ENCODE measurements around the gene CPSF2. TPM values are rescaled to one million over a fixed set of nuclear protein-coding genes. Genes with fewer than 3 reads are reported as not detected.

Gene CPSF2
- polyA plus RNA-seq, 1 experiment = 55.3 TPM

DNA sequence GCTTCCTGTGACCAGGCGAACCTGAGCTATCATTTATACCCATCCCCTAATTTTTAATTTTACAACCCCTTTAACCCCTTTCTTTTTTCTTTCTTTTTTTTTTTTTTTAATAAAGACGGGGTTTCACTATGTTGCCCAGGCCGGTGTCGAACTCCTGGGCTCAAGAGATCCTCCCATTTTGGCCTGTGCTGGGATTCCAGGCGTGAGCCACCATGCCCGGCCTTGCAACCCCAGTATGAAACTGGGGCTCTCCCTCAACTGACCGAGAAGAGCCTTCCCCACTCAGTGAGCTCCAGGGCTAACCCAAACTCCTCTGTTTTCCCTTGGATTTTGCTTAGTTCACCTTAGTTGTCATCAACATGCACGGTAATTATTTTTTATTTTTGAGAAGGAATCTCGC, 992 bp downstream of the CPSF2 start:
- CTCF ChIA-PET = interaction anchor here (0.7 to 10.6 kb wide), 6 partner anchors 10 to 336 kb away, joined by 3 to 140 read pairs (median 4); partner anchors contain the start of gene ATXN3

GRCh38 chr14:92134456-92134855, 12.7 kb downstream of the CPSF2 start:
- no peaks in the 10 kb centered on the region for H3K27me3 ChIP-seq (ENCODE audit: control insufficient read depth, insufficient read depth, low read length)
- no peak for TF ChIP-seq CTCF (IDR thresholded peaks at IDR 0.05; ENCODE audit: low read depth, low read length)
- CTCF ChIA-PET = interaction anchor here (0.6 to 3.5 kb wide), 12 partner anchors 9 to 650 kb away, joined by 3 to 28 read pairs (median 8); partner anchors contain the start of gene ATXN3
- no peak for DNase-seq (ENCODE audit: low read depth, low spot score)
- H3K4me3 ChIP-seq (ENCODE audit: low read depth, low read length) = no peak overlapping the region
- no peak overlapping the region for H3K27ac ChIP-seq (ENCODE audit: low read depth, low read length)
- H3K9me3 ChIP-seq (ENCODE audit: control insufficient read depth, insufficient read depth, low read length) = no peaks in the 10 kb centered on the region
- POLR2A ChIA-PET = no interaction called here

More for the DNA sequence above, 992 bp downstream of the CPSF2 start:
- peak overlapping the region; percentile 95 for H3K4me3 ChIP-seq (ENCODE audit: low read depth, low read length)
- POLR2A ChIA-PET = interaction anchor here (0.7 to 2.0 kb wide), 4 partner anchors 13 to 83 kb away, joined by 3 to 21 read pairs (median 6); partner anchors contain the start of genes ATXN3 and TRIP11
- H3K27me3 ChIP-seq (ENCODE audit: control insufficient read depth, insufficient read depth, low read length) = no peaks in the 10 kb centered on the region
- DNase-seq (ENCODE audit: low read depth, low spot score) = no peak
- H3K27ac ChIP-seq (ENCODE audit: low read depth, low read length) = peak overlapping the region; percentile 92
- TF ChIP-seq CTCF (IDR thresholded peaks at IDR 0.05; ENCODE audit: low read depth, low read length) = no peak
- H3K9me3 ChIP-seq (ENCODE audit: control insufficient read depth, insufficient read depth, low read length) = peaks cover 2% of the 10 kb centered on the region; the same call in 1 of the 2 replicates

DNA sequence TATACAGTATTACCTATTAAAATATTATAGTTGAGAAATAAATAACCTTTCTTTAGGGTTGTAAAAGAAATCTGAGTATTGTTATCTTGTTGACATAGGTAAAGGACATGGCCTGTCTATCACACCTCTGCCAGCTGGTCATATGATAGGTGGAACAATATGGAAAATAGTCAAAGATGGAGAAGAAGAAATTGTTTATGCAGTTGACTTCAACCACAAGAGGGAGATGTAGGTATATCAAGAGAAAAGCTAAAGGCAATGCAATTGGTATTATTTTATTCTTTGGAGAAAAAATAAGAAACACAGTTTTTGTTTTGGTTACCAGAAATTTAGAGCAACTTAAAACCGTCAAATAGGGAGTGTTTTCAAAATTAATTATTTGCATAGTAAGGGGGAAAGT, 13.5 kb downstream of the CPSF2 start:
- peak; percentile 67 for TF ChIP-seq CTCF (IDR thresholded peaks at IDR 0.05; ENCODE audit: low read depth, low read length)
- no peak overlapping the region for H3K4me3 ChIP-seq (ENCODE audit: low read depth, low read length)
- CTCF ChIA-PET = interaction anchor here (0.5 to 3.5 kb wide), 17 partner anchors 9 to 649 kb away, joined by 3 to 28 read pairs (median 4); partner anchors contain the start of gene ATXN3
- POLR2A ChIA-PET = interaction anchor here (0.6 kb wide), 1 partner anchor 13 kb away, joined by 3 read pairs; the partner anchor contains the start of genes CPSF2 and NDUFB1
- H3K27me3 ChIP-seq (ENCODE audit: control insufficient read depth, insufficient read depth, low read length) = no peaks in the 10 kb centered on the region
- no peaks in the 10 kb centered on the region for H3K9me3 ChIP-seq (ENCODE audit: control insufficient read depth, insufficient read depth, low read length)
- no peak for DNase-seq (ENCODE audit: low read depth, low spot score)
- H3K27ac ChIP-seq (ENCODE audit: low read depth, low read length) = no peak overlapping the region

DNA sequence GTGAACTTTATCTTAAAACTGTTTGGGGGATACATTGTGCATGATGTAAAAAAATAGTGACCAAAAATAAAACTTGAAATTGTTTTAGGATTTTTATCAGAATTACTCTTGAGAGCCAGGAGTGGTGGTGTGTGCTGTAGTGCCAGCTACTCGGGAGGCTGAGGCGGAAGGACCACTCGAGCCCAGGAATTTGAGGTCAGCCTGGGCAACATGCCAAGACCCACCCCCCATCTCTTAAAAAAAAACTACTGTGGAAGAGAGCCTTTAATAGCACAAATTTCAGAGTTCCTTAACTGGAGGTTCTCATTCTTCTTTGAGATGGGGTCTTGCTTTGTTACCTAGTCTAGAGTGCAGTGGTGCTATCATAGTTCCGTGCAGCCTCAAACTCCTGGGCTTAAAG, 21.5 kb downstream of the CPSF2 start:
- POLR2A ChIA-PET = no interaction called here
- no peak for DNase-seq (ENCODE audit: low read depth, low spot score)
- Histone ChIP-seq H3K27me3 (ENCODE audit: control insufficient read depth, insufficient read depth, low read length) (no peaks in the 10 kb centered on the region), H3K4me3 (ENCODE audit: low read depth, low read length) (no peak overlapping the region), H3K27ac (ENCODE audit: low read depth, low read length) (no peak overlapping the region), H3K9me3 (ENCODE audit: control insufficient read depth, insufficient read depth, low read length) (no peaks in the 10 kb centered on the region)
- CTCF ChIA-PET = interaction anchor here (1.2 to 2.5 kb wide), 2 partner anchors 8 to 314 kb away, joined by 3 to 17 read pairs; no protein-coding TSS in a partner anchor
- TF ChIP-seq CTCF (IDR thresholded peaks at IDR 0.05; ENCODE audit: low read depth, low read length) = no peak

DNA sequence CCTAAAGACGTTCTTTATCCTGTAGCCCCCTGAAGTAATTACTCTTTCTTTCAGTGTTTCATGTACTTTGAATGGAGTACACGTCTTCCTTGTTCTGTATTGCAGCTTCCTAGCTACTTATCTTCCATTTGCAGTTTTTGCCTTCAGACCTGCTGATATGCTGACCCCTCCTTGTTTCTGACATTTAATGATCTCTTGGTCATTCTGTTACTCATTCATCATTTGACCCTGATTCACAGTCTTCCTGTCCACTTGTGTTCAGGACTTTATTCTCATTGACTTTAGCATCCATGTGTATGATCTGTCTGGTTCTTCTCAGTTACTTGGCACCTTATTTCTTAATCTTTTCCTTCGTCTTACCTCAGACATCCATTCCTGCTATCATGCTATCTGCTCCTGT, 22.2 kb downstream of the CPSF2 start:
- ChIA-PET POLR2A (no interaction called here), CTCF (interaction anchor here (0.8 to 2.5 kb wide), 3 partner anchors 9 to 543 kb away, joined by 3 to 17 read pairs (median 3); no protein-coding TSS in a partner anchor)
- H3K4me3 ChIP-seq (ENCODE audit: low read depth, low read length) = no peak overlapping the region
- no peaks in the 10 kb centered on the region for H3K9me3 ChIP-seq (ENCODE audit: control insufficient read depth, insufficient read depth, low read length)
- no peak for TF ChIP-seq CTCF (IDR thresholded peaks at IDR 0.05; ENCODE audit: low read depth, low read length)
- DNase-seq (ENCODE audit: low read depth, low spot score) = no peak
- no peak overlapping the region for H3K27ac ChIP-seq (ENCODE audit: low read depth, low read length)
- no peaks in the 10 kb centered on the region for H3K27me3 ChIP-seq (ENCODE audit: control insufficient read depth, insufficient read depth, low read length)

Measured in AG04450 (cell line).